Cardiac fibroblast (primary cell): Measurements from ENCODE around the gene CYP4F22.

Experiments used
- DNase-seq, 2 donors: peaks; one replicate each; pipeline versions ENCODE4 v3.0.0 to v3.0.0-alpha.2; 2010; ENCODE audit warnings: low read depth in 2 of 2
- H3K4me3 ChIP-seq, 2 donors: replicated peaks in 1 of 2; 1 replicate in 1 of 2; 2 replicates in 1 of 2; pipeline ENCODE4 v1.5.1; 2011; ENCODE audit warnings: low read depth in 2 of 2, low read length in 2 of 2, mild to moderate bottlenecking in 2 of 2, moderate library complexity in 1 of 2
- CTCF ChIP-seq: IDR thresholded peaks from one replicate; pipeline ENCODE4 v1.5.1; 2011; ENCODE audit warnings: low read depth, mild to moderate bottlenecking, low read length, inconsistent platforms

CYP4F22 gene

DNA sequence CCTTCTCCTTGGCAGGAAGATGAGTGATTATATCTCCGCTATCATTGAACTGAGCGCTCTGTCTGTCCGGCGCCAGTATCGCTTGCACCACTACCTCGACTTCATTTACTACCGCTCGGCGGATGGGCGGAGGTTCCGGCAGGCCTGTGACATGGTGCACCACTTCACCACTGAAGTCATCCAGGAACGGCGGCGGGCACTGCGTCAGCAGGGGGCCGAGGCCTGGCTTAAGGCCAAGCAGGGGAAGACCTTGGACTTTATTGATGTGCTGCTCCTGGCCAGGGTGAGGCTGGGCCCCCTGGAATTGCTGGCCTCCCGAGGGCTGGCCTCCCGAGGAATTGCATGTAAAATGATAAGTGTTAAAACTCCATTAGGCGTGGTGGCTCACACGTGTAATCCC is 32.1 kb downstream of the CYP4F22 start:
- TF ChIP-seq CTCF = no peak
- no peak for DNase-seq
- H3K4me3 ChIP-seq = no peak overlapping the region

DNA sequence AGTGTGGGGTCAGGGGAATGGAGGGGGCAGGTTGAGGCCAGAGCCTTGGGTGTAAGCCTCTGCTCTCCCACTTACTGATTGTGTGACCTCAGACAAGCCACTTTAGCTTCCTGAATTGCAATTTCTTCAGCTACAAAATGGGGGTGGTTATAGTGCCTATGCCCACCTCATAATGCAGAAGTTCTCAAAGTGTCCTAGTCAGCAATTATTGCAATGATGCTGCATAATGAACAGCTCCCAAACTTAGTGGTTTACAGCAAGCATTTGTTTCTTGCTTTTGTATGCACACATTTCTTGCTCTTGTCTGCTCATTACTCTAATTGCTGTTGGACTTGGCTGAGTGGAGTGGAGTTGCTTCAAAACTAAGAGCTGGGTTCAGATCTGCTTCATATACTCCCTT is 36.0 kb downstream of the CYP4F22 start:
- DNase-seq = no peak
- no peak for TF ChIP-seq CTCF
- H3K4me3 ChIP-seq = no peak overlapping the region

DNA sequence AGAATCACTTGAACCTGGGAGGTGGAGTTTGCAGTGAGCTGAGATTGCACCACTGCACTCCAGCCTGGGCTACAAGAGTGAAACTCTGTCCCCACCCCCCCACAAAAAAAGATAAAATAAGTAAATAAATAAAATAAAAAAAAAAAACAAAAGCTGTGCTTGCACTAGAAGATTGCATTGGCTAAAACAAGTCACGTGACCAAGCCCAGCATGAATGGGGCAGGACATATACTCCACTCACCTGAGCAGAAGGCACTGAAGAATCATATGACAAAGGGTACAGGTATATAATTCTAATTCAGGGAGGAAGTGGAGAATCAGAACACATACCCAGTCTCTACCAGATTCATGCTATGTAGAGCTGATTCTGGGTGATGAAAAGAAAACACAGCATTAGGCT is 36.6 kb downstream of the CYP4F22 start:
- no peak for TF ChIP-seq CTCF
- DNase-seq = no peak

DNA sequence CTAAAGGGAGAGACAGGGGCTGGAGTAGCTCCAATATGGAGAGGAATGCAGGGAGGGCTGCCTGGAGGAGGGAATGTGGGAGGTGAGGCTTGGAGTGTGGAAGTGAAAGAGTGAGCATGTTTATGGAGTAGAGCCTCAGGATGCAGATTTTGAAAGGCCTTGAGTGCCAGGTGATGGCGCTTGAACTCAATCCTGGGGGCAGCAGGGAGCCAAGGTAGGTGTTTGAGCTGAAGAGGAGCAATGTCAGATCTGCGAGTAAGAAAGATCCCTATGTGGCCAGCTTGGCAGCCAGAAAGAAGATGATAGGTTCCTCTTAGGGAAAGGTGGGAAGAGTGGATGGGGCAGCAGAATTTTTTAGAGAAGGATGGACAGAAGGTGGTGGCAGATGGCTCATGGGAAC is 40.3 kb downstream of the CYP4F22 start:
- H3K4me3 ChIP-seq = no peak overlapping the region
- no peak for DNase-seq
- TF ChIP-seq CTCF = no peak

More for the DNA sequence above, 36.6 kb downstream of the CYP4F22 start:
- no peak overlapping the region for H3K4me3 ChIP-seq

GRCh38 chr19:15549581-15549980 is 41.3 kb downstream of the CYP4F22 start:
- no peak for TF ChIP-seq CTCF
- DNase-seq = no peak
- no peak overlapping the region for H3K4me3 ChIP-seq

GRCh38 chr19:15550273-15550672 is 41.9 kb downstream of the CYP4F22 start:
- no peak overlapping the region for H3K4me3 ChIP-seq
- TF ChIP-seq CTCF = no peak

GRCh38 chr19:15550929-15551292 is 42.6 kb downstream of the CYP4F22 start:
- peak overlapping the region; percentile 10 to 19 for H3K4me3 ChIP-seq
- TF ChIP-seq CTCF = no peak
- DNase-seq = no peak

More at GRCh38 chr19:15550273-15550672, 41.9 kb downstream of the CYP4F22 start:
- DNase-seq = no peak
